PC-3 (cell line): ENCODE measurements around the gene CASP10. TPM values are rescaled to one million over a fixed set of nuclear protein-coding genes. Genes with fewer than 3 reads are reported as not detected.

ENCODE experiments used
- ATAC-seq: fragments of 200-7000 bp; cut with Tn5 transposase; 2 replicates; pipeline ENCODE4 v1.9.1; 2020; ENCODE audit warnings: mild to moderate bottlenecking, moderate library complexity
- BruUV-seq: library from RNA; stranded (reverse); fragments of 400-500 nt; replicated peaks from 2 replicates; lab custom pipeline; 2021; lab: Mats Ljungman, UMichigan
- CTCF ChIA-PET: fragments of 300-600 bp; sonication (Branson Sonifier 250); formaldehyde crosslinking; loops from one replicate; lab custom pipeline; 2022; ENCODE audit warnings: antibody characterized with exemption; lab: Charles Lee
- POLR2A ChIA-PET: fragments of 300-600 bp; sonication (Branson Sonifier 250); formaldehyde crosslinking; loops from one replicate; lab custom pipeline; 2022; ENCODE audit warnings: antibody characterized with exemption; ENCODE audit not compliant: unreplicated experiment; lab: Charles Lee
- DNase-seq: peaks from one replicate; pipeline ENCODE4 v3.0.0-alpha.2; 2015
- H2AFZ ChIP-seq: fragments of 300-600 bp; sonication (generic); 2 replicates; pipeline ENCODE4 v1.6.0; 2016; ENCODE audit warnings: antibody characterized with exemption, low read length
- H3F3A ChIP-seq: fragments of 300-600 bp; sonication (generic); one replicate; pipeline ENCODE4 v1.6.0; 2017; ENCODE audit warnings: antibody characterized with exemption, low read length, control low read depth, mild to moderate bottlenecking; ENCODE audit not compliant: unreplicated experiment
- H3K27ac ChIP-seq: fragments of 300-600 bp; sonication (generic); 2 replicates; pipeline ENCODE4 v1.5.1; 2016; ENCODE audit warnings: mild to moderate bottlenecking, low read length
- H3K27me3 ChIP-seq: fragments of 300-600 bp; sonication (generic); 2 replicates; pipeline ENCODE4 v1.6.1; 2016; ENCODE audit warnings: low read length, mixed read lengths
- H3K36me3 ChIP-seq: fragments of 300-600 bp; sonication (generic); 2 replicates; pipeline ENCODE4 v1.6.1; 2016; ENCODE audit warnings: low read depth, mixed run types, low read length, mixed read lengths
- H3K4me1 ChIP-seq: fragments of 300-600 bp; sonication (generic); 2 replicates; pipeline ENCODE4 v1.5.1; 2016; ENCODE audit warnings: low read length; ENCODE audit not compliant: insufficient read depth
- H3K4me2 ChIP-seq: fragments of 300-600 bp; sonication (generic); 2 replicates; pipeline ENCODE4 v1.6.0; 2016; ENCODE audit warnings: low read length
- H3K4me3 ChIP-seq: fragments of 300-600 bp; sonication (generic); 2 replicates; pipeline ENCODE4 v1.5.1; 2016; ENCODE audit warnings: mild to moderate bottlenecking, low read length, mixed read lengths
- H3K79me2 ChIP-seq: fragments of 300-600 bp; sonication (generic); 2 replicates; pipeline ENCODE4 v1.6.1; 2017; ENCODE audit warnings: low read length, mixed read lengths
- H3K9ac ChIP-seq: fragments of 300-600 bp; sonication (generic); 2 replicates; pipeline ENCODE4 v1.6.0; 2016; ENCODE audit warnings: mild to moderate bottlenecking, low read length
- H3K9me2 ChIP-seq: fragments of 300-600 bp; sonication (generic); replicated peaks from 2 replicates; pipeline ENCODE4 v1.6.1; 2016; ENCODE audit warnings: mixed run types, low read length, mixed read lengths
- H3K9me3 ChIP-seq: fragments of 300-600 bp; sonication (generic); 2 replicates; pipeline ENCODE4 v1.6.1; 2016; ENCODE audit warnings: low read length, mixed read lengths
- H4K20me1 ChIP-seq: fragments of 300-600 bp; sonication (generic); 2 replicates; pipeline ENCODE4 v1.6.1; 2016; ENCODE audit warnings: low read length, mixed read lengths
- EZH2 ChIP-seq: fragments of 300-600 bp; sonication (generic); IDR thresholded peaks from one replicate; pipeline ENCODE4 v1.6.1; 2017; ENCODE audit warnings: antibody characterized with exemption, mild to moderate bottlenecking, low read length; ENCODE audit not compliant: unreplicated experiment
- EZH2phosphoT487 ChIP-seq: fragments of 300-600 bp; sonication (generic); IDR thresholded peaks from 2 replicates; pipeline ENCODE4 v1.6.1; 2018; ENCODE audit warnings: mild to moderate bottlenecking, antibody characterized with exemption, low read length, borderline replicate concordance
- intact Hi-C: fragments of 100-400 bp; cut with micrococcal nuclease; formaldehyde crosslinking; loops from 2 replicates; pipeline ENCODE4 v1.9.0; 2023
- total RNA-seq: library from RNA; depleted of rRNA; stranded (reverse); fragments of >200 nt; gene quantifications from 2 replicates; pipeline ENCODE4 v1.2.3, GENCODE V29; 2014
- TF ChIP-seq, protein P1 (sequence below): fragments of 300-600 bp; sonication (generic); conservative IDR thresholded peaks from 2 replicates; pipeline ENCODE4 v1.5.1; 2017; ENCODE audit warnings: antibody characterized with exemption, low read depth, mild to moderate bottlenecking, low read length

CASP10 gene
- total RNA-seq, 1 experiment from 2014 or later, result 4.2 TPM

DNA sequence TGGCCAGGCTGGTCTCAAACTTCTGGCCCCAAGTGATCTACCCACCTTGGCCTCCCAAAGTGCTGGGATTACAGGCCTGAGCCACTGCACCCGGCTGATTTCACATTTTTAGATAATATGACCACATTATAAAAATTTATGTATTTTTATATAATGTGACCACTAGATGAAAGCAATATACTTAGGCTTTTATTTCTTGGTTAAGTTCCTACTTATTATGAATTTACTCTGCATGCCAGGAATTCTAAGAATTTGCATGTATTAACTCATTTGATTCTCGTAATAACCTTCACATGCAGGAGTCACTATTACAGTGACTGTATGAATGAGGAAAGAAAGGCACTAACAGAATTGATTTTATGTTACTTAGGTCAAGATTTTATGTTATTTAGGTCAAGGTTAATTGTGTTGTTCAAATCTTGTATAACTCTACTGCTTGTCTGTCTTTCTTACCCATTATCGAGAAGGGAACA, 51.8 kb downstream of the CASP10 start:
- BruUV-seq, result no TSS peak
- H3K9ac ChIP-seq, result peak overlapping the region; percentile 82
- peak overlapping the region; percentile 91 for H3K4me2 ChIP-seq
- DNase-seq (peak; percentile 40), ATAC-seq (no peak)
- no peak overlapping the region for H3K27ac ChIP-seq
- H3K9me2 ChIP-seq, result no peaks in the 10 kb centered on the region
- intact Hi-C loops, result loop anchor here (5.0 to 10.0 kb wide), 5 partner anchors 117 to 463 kb away; partner anchors contain the start of genes CFLAR, HYCC2, MPP4 and NDUFB3
- peaks cover 2% of the 10 kb centered on the region; the same call in 1 of the 2 replicates for H3K36me3 ChIP-seq
- peak overlapping the region; percentile 88 for H3K4me3 ChIP-seq
- peaks cover 24% of the 10 kb centered on the region for H3K4me1 ChIP-seq
- H3K27me3 ChIP-seq, result no peaks in the 10 kb centered on the region
- no peaks in the 10 kb centered on the region for H3K9me3 ChIP-seq
- peaks cover 14% of the 10 kb centered on the region; the same call in 1 of the 2 replicates for H4K20me1 ChIP-seq
- POLR2A ChIA-PET, result interaction anchor here (0.7 kb wide), 2 partner anchors 21 to 325 kb away, joined by 3 to 4 read pairs; no protein-coding TSS in a partner anchor
- no peaks in the 10 kb centered on the region for H3F3A ChIP-seq
- H2AFZ ChIP-seq, result no peak overlapping the region
- TF ChIP-seq EZH2phosphoT487, result no peak
- no peak for TF ChIP-seq EZH2
- TF ChIP-seq, protein P1, sequence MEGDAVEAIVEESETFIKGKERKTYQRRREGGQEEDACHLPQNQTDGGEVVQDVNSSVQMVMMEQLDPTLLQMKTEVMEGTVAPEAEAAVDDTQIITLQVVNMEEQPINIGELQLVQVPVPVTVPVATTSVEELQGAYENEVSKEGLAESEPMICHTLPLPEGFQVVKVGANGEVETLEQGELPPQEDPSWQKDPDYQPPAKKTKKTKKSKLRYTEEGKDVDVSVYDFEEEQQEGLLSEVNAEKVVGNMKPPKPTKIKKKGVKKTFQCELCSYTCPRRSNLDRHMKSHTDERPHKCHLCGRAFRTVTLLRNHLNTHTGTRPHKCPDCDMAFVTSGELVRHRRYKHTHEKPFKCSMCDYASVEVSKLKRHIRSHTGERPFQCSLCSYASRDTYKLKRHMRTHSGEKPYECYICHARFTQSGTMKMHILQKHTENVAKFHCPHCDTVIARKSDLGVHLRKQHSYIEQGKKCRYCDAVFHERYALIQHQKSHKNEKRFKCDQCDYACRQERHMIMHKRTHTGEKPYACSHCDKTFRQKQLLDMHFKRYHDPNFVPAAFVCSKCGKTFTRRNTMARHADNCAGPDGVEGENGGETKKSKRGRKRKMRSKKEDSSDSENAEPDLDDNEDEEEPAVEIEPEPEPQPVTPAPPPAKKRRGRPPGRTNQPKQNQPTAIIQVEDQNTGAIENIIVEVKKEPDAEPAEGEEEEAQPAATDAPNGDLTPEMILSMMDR, result no peak
- CTCF ChIA-PET, result no interaction called here
- peaks cover 44% of the 10 kb centered on the region for H3K79me2 ChIP-seq

DNA sequence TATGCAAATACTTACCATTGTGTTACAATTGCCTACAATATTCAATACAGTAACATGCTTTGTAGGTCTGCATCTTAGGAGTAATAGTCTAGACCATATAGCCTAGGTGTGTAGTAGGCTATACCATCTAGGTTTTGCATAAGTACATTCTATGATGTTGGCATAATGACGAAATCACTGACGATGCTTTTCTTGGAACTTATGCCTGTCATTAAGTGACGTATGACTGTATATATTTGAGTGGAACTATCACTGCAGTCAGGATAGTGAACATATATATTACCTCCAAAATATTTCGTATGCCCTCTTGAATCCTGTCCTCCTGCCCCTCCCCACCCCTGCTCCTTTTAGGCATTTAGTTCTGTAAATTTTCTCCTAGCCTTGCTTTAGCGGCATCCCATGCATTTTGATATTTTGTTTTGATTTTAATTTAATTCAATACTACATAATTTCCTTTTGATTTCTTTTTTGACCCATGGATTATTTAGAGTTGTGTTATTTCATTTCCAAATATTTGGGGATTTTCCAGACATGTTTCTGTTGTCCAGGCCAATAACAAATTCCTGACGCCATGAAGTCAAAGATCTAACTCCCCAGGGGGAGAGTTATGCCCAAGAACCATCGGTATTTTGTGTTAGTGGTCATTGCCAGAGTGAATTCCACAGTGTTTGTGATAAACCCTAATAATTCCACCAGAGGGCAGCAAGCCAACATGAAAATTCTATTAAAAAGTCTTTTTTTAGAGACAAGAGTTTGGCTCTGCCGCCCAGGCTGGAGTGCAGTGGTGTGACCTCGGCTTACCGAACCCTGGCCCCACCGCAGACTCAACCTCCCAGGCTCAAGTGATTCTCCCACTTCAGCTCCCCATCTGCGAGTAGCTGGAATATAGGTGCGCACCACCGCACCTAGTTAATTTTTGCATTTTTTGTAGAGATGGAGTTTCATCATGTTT, 53.2 kb downstream of the CASP10 start:
- Histone ChIP-seq H4K20me1 (peaks cover 14% of the 10 kb centered on the region; the same call in 1 of the 2 replicates), H3K79me2 (peaks cover 44% of the 10 kb centered on the region), H3K9ac (peak overlapping the region; percentile 5; the same call in 1 of the 2 replicates), H3K4me1 (peaks cover 24% of the 10 kb centered on the region), H3K27me3 (no peaks in the 10 kb centered on the region), H3K4me2 (peak overlapping the region; percentile 91), H3F3A (no peaks in the 10 kb centered on the region), H3K27ac (no peak overlapping the region), H3K9me3 (no peaks in the 10 kb centered on the region), H3K9me2 (no peaks in the 10 kb centered on the region), H3K4me3 (peak overlapping the region; percentile 88), H2AFZ (no peak overlapping the region), H3K36me3 (peaks cover 6% of the 10 kb centered on the region; the same call in 1 of the 2 replicates)
- TF ChIP-seq EZH2, result no peak
- TF ChIP-seq, protein P1, result peak; percentile 77
- ATAC-seq (peak; percentile 16), DNase-seq (peak; percentile 89)
- CTCF ChIA-PET, result interaction anchor here (1.0 kb wide), 1 partner anchor 128 kb away, joined by 5 read pairs; no protein-coding TSS in a partner anchor
- POLR2A ChIA-PET, result no interaction called here
- intact Hi-C loops, result loop anchor here (1.0 to 10.0 kb wide), 5 partner anchors 22 to 409 kb away; partner anchors contain the start of genes STRADB, TMEM237 and TRAK2
- BruUV-seq, result no TSS peak
